GM12878 (cell line): ENCODE measurements around the gene ZPR1.
"Not testable (repeated sequence)": the region's sequence is repeated elsewhere in the genome, so short reads cannot be mapped to it uniquely, and the experiment has no call there.

Experiments
- BHLHE40 ChIP-seq, 2 experiments: fragments of 450-650 bp in 1 of 2; IDR thresholded peaks; 2 replicates each; pipeline ENCODE4 v1.6.1; 2011 to 2017; ENCODE audit warnings: low read depth in 2 of 2, borderline replicate concordance in 1 of 2, improper control_type of control experiment in 1 of 2, low read length in 1 of 2, mild to moderate bottlenecking in 1 of 2
- CBX5 ChIP-seq: sonication (generic); IDR thresholded peaks from 2 replicates; pipeline ENCODE4 v1.6.1; 2016; ENCODE audit warnings: low read depth, moderate library complexity, mild to moderate bottlenecking, inconsistent platforms
- CREM ChIP-seq: IDR thresholded peaks from 2 replicates; pipeline ENCODE4 v1.6.1; 2014; ENCODE audit warnings: antibody characterized with exemption, low read depth
- CTCF ChIP-seq, 3 experiments: IDR thresholded peaks in 2 of 3; conservative IDR thresholded peaks in 1 of 3; 2 replicates each; pipeline ENCODE4 v1.5.1; 2011; ENCODE audit warnings: low read depth in 3 of 3, low read length in 3 of 3, mild to moderate bottlenecking in 3 of 3, control low read depth in 2 of 3, moderate library complexity in 2 of 3, inconsistent platforms in 1 of 3, mixed read lengths in 1 of 3; ENCODE audit not compliant: control insufficient read depth in 2 of 3, insufficient read depth in 1 of 3; ENCODE audit errors: extremely low read depth in 1 of 3
- ETV6 ChIP-seq, 2 experiments: fragments of 450-650 bp in 1 of 2; IDR thresholded peaks in 1 of 2; conservative IDR thresholded peaks in 1 of 2; 2 replicates each; pipeline ENCODE4 v1.6.1; 2014; ENCODE audit warnings: antibody characterized with exemption in 1 of 2, borderline replicate concordance in 1 of 2, low read depth in 1 of 2, mild to moderate bottlenecking in 1 of 2, moderate library complexity in 1 of 2
- SUPT20H ChIP-seq: IDR thresholded peaks from 2 replicates; pipeline ENCODE4 v1.6.1; 2011; ENCODE audit warnings: low read depth, mild to moderate bottlenecking, low read length, moderate library complexity, borderline replicate concordance; ENCODE audit not compliant: control insufficient read depth
- TF ChIP-seq, protein P1 (sequence below): fragments of 450-650 bp; formaldehyde crosslinking; IDR thresholded peaks from 2 replicates; pipeline ENCODE4 v1.5.0; 2022; ENCODE audit warnings: mild to moderate bottlenecking, missing genetic modification characterization
- TF ChIP-seq, protein P2 (sequence below): fragments of 450-650 bp; conservative IDR thresholded peaks from 2 replicates; pipeline ENCODE4 v1.6.1; 2017; ENCODE audit warnings: mild to moderate bottlenecking, moderate library complexity
- TF ChIP-seq, protein P3 (sequence below): fragments of 450-650 bp; IDR thresholded peaks from 2 replicates; pipeline ENCODE4 v1.6.1; 2017; ENCODE audit warnings: mild to moderate bottlenecking, moderate library complexity

- TF ChIP-seq, protein P1, sequence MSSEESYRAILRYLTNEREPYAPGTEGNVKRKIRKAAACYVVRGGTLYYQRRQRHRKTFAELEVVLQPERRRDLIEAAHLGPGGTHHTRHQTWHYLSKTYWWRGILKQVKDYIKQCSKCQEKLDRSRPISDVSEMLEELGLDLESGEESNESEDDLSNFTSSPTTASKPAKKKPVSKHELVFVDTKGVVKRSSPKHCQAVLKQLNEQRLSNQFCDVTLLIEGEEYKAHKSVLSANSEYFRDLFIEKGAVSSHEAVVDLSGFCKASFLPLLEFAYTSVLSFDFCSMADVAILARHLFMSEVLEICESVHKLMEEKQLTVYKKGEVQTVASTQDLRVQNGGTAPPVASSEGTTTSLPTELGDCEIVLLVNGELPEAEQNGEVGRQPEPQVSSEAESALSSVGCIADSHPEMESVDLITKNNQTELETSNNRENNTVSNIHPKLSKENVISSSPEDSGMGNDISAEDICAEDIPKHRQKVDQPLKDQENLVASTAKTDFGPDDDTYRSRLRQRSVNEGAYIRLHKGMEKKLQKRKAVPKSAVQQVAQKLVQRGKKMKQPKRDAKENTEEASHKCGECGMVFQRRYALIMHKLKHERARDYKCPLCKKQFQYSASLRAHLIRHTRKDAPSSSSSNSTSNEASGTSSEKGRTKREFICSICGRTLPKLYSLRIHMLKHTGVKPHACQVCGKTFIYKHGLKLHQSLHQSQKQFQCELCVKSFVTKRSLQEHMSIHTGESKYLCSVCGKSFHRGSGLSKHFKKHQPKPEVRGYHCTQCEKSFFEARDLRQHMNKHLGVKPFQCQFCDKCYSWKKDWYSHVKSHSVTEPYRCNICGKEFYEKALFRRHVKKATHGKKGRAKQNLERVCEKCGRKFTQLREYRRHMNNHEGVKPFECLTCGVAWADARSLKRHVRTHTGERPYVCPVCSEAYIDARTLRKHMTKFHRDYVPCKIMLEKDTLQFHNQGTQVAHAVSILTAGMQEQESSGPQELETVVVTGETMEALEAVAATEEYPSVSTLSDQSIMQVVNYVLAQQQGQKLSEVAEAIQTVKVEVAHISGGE (CRISPR knock-in tag): not testable (repeated sequence)
- not testable (repeated sequence) for TF ChIP-seq CTCF (IDR thresholded peaks at IDR 0.05 in 2 of 3, conservative IDR thresholded peaks at IDR 0.05 in 1 of 3; ENCODE audit: control insufficient read depth in 2 of 3, extremely low read depth in 1 of 3, insufficient read depth in 1 of 3, low read depth in 3 of 3, low read length in 3 of 3); CBX5; CREM; SUPT20H; ETV6 (conservative IDR thresholded peaks at IDR 0.05 in 1 of 2, IDR thresholded peaks at IDR 0.05 in 1 of 2; ENCODE audit: borderline replicate concordance in 1 of 2, low read depth in 1 of 2); BHLHE40 (IDR thresholded peaks at IDR 0.05; ENCODE audit: borderline replicate concordance in 1 of 2, low read depth in 2 of 2, low read length in 1 of 2)
- TF ChIP-seq, protein P2, sequence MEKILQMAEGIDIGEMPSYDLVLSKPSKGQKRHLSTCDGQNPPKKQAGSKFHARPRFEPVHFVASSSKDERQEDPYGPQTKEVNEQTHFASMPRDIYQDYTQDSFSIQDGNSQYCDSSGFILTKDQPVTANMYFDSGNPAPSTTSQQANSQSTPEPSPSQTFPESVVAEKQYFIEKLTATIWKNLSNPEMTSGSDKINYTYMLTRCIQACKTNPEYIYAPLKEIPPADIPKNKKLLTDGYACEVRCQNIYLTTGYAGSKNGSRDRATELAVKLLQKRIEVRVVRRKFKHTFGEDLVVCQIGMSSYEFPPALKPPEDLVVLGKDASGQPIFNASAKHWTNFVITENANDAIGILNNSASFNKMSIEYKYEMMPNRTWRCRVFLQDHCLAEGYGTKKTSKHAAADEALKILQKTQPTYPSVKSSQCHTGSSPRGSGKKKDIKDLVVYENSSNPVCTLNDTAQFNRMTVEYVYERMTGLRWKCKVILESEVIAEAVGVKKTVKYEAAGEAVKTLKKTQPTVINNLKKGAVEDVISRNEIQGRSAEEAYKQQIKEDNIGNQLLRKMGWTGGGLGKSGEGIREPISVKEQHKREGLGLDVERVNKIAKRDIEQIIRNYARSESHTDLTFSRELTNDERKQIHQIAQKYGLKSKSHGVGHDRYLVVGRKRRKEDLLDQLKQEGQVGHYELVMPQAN: not testable (repeated sequence)
- TF ChIP-seq, protein P3, sequence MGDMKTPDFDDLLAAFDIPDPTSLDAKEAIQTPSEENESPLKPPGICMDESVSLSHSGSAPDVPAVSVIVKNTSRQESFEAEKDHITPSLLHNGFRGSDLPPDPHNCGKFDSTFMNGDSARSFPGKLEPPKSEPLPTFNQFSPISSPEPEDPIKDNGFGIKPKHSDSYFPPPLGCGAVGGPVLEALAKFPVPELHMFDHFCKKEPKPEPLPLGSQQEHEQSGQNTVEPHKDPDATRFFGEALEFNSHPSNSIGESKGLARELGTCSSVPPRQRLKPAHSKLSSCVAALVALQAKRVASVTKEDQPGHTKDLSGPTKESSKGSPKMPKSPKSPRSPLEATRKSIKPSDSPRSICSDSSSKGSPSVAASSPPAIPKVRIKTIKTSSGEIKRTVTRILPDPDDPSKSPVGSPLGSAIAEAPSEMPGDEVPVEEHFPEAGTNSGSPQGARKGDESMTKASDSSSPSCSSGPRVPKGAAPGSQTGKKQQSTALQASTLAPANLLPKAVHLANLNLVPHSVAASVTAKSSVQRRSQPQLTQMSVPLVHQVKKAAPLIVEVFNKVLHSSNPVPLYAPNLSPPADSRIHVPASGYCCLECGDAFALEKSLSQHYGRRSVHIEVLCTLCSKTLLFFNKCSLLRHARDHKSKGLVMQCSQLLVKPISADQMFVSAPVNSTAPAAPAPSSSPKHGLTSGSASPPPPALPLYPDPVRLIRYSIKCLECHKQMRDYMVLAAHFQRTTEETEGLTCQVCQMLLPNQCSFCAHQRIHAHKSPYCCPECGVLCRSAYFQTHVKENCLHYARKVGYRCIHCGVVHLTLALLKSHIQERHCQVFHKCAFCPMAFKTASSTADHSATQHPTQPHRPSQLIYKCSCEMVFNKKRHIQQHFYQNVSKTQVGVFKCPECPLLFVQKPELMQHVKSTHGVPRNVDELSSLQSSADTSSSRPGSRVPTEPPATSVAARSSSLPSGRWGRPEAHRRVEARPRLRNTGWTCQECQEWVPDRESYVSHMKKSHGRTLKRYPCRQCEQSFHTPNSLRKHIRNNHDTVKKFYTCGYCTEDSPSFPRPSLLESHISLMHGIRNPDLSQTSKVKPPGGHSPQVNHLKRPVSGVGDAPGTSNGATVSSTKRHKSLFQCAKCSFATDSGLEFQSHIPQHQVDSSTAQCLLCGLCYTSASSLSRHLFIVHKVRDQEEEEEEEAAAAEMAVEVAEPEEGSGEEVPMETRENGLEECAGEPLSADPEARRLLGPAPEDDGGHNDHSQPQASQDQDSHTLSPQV: not testable (repeated sequence)
Measured at GRCh38 chr11:116834535-116835041, 46.8 kb upstream of the ZPR1 start.
